C4-2B (cell line): Measurements from ENCODE around the gene IGF2.

Source experiments
- CTCF ChIP-seq: fragments of 450-650 bp; conservative IDR thresholded peaks from 2 replicates; pipeline ENCODE4 v1.5.1; 2017; ENCODE audit warnings: mild to moderate bottlenecking
- ZFX ChIP-seq: fragments of 450-650 bp; IDR thresholded peaks from 2 replicates; pipeline ENCODE4 v1.6.1; 2017

GRCh38 chr11:2175659-2176058, 36.5 kb upstream of the IGF2 start:
- TF ChIP-seq CTCF, result no peak
- TF ChIP-seq ZFX, result no peak
